Activated CD8-positive, alpha-beta memory T cell treated with anti-CD3 and anti-CD28 coated beads, Interleukin-2, amount 50 U/mL, for 24 hours (primary cell): Measurements from ENCODE around the gene CNN1.
"Not testable (repeated sequence)": the region's sequence is repeated elsewhere in the genome, so short reads cannot be mapped to it uniquely, and the experiment has no call there.

Source experiments
- DNase-seq: peaks from one replicate; pipeline ENCODE4 v3.0.0-alpha.2; 2020; ENCODE audit errors: extremely low read depth

The CNN1 gene

DNA sequence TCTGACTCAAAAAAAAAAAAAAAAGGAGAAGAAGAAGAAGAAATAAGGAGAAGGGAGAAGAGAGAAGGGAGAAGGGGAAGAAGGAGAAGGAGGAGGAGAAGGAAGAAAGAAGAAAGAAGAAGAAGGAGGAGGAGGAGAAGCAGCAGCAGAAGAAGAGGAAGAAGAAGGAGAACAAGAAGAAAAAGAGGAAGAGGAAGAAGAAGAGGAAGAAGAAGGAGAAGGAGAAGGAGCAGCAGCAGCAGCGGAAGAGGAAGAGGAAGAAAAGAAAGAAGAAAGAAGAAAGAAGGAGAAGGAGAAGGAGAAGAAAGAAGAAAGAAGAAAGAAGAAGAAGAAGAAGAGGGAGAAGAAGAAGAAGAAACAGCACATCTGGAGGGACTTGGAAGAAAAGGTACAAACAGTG lies 4.1 kb upstream of the CNN1 start:
- no peak for DNase-seq

DNA sequence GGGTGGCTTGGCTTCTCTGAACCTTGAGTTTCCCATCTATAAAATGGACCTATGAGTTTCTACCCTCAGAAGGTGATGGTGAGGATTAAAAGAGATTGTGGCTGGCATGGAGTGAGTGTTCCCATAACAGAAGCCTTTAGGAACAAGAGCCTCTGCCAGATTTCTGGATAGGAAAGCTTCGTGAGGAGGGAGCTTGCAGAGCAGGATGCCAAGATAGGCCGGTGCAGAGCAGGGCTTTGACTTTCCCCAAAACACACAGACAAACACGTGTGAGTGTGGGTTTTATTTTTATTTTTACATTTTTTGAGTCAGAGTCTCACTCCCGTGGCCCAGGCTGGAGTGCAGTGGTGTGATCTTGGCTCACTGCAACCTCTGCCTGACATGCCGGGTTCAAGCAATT lies 3.7 kb upstream of the CNN1 start:
- DNase-seq: no peak

DNA sequence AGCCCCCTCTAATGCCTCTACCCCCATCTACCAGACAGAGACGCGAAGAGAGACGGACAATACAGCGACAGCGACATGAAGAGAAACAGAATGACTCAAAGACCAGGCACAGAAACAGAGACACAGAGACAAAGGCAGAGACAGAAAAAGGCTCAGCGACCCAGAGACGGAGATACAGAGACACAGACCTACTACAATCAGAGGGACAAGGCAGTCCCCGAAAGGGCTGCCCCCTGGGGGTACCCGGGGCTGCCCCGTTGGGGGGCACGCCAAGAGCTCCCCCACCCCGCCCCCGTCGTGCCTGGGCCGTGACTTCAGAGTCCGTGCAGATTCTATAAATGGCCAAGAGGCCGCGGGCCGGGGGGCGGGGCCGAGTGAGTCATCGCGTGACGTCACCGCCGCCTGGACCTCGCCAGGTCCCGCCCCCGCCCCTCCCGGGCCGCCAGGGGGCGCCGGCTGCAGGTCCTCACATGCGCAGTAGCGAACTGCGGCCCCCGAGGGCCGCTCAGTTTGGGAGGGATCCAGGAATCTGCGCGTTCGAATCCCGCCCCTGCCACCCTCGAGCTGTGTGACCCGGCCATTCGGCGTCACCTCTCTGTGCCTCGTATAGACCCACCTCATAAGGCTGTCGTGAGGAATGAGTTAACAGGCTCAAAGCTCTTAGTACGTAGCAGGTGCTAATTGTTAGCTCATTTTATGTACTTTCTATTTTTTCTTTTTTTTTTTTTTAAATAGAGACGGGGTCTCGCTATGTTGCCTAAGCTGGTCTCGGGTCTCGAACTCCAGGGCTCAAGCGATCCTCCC lies 2.7 kb upstream of the CNN1 start:
- DNase-seq: peak; percentile 61

DNA sequence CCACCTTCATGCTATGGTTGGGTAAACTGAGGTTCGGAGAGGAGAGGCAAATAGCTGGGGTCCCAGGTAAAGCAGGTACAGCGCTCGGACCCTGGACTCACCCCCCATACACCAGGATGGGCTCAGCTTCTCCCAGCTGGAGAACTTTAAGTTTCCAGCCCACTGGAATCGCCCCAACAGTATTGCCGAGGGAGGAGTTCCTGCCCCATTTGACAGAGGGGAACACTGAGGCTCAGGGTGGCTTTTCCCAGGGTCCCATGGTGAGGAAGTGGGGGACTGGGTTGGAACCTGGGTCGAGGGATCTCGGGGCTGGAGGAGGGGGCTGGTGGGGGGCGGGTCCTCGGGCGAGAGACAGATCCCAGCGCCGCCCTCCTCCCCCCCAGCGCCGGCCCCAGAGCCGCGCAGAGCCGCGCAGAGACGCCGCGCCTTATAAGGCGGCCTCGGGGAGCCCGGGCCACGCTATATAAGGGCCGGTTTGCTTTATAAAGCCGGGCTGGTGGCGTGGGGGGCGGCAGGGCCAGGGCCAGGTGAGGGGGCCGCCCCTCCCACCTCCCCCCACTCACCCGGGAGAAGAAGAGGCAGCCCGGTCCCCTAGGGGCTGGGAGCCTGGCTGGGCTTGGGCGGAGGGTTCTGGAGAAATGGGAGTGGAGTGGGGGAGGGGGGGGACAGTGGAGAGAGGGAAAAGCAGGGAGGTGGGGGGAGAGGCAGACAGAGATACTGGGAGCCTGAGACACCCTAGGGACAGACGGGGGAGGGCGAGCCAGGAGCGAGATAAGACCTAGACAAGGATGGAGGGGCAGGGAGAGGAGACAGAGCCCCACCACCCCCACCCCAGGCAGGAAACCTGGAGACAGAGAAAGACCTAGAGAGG lies 1.1 kb downstream of the CNN1 start:
- DNase-seq: no peak

DNA sequence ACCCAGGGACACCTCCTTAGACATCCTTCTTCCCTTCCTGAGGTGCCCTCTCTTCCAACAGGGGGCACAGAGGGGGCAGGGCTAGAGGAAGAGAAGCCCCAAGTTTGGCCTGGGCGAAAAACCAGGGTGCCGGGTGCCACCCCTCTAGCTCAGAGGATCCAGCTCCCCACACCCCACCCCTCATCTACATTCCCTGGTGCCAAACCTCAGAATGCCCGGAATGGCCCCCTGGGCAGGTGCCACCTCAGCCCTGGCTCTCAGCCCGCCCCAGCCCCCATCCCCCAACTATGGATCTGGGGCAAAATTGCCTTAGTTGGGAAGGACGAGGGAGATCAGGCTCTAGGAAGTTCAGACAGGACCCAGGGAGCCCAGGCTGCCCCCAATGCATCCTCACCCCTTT lies 2.0 kb downstream of the CNN1 start:
- DNase-seq: no peak

DNA sequence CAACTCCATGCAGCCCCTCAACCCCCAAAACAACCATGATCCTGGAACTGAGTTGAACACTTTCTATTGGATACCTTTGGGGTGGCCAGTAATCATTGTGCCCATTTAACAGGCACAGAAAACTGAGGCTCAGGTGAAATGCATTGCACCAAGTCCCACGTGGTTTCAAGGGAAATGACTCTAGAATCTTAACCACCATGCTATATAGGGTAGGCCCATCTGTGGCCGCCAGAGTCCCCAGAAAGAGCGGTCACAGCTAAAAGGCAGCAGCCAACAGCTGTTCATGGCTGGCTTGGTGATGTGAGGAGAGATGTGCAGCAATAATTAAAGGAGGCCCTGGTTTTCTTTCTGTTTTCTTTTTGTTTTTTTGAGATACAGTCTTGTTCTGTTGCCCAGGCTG lies 2.6 kb downstream of the CNN1 start:
- no peak for DNase-seq

DNA sequence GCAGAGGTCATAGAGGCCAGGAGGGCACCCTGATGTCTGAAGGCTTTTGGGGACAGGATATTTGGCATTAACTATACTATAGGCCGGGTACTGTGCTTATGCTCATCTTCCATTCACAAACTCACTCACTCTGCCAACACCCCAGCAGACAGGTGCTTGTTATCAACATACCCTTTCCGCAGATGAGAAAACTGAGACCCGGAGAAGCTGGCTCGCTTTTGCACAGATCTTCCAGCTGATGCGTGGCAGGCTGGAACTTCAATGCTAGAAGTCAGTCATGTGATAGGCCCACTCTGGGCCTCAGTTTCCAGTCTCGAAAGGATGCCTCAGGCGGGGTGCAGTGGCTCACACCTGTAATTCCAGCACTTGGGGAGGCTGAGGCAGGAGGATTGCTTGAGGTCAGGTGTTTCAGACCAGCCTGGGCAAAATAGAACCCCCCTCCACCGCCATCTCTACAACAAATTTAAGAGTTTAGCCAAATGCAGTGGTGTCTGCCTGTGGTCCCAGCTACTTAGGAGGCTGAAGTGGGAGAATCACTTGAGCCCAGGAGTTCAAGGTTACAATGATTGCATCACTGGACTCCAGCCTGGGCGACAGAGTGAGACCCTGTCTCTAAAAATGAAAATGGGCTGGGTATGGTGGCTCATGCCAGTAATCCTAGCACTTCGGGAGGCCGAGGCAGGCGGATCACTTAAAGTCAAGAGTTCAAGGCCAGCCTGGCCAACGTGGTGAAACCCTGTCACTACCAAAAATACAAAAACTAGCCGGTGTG lies 9.5 kb downstream of the CNN1 start:
- no peak for DNase-seq

DNA sequence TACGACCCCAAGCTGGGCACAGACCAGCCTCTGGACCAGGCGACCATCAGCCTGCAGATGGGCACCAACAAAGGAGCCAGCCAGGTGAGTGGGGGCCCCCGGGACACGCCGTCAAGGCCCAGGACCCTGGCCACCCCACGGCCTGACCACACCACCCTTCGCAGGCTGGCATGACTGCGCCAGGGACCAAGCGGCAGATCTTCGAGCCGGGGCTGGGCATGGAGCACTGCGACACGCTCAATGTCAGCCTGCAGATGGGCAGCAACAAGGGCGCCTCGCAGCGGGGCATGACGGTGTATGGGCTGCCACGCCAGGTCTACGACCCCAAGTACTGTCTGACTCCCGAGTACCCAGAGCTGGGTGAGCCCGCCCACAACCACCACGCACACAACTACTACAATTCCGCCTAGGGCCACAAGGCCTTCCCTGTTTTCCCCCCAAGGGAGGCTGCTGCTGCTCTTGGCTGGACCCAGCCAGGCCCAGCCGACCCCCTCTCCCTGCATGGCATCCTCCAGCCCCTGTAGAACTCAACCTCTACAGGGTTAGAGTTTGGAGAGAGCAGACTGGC lies 10.8 kb downstream of the CNN1 start:
- DNase-seq: no peak

DNA sequence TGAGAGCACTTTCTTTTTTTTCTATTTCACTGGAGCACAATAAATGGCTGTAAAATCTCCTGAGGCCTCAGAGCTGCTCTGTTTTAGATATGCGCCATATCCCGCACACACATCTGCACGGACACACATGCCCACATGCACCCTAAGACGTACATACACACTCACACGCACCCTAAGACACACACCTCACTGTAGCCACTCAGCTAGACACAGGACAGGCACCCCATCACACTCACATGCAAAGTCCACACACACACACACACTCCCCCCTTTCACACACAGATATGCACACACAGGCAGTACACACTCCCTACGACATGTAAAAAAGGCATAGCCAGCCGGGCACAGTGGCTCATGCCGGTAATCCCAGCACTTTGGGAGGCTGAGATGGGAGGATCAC lies 11.6 kb downstream of the CNN1 start:
- DNase-seq: no peak

DNA sequence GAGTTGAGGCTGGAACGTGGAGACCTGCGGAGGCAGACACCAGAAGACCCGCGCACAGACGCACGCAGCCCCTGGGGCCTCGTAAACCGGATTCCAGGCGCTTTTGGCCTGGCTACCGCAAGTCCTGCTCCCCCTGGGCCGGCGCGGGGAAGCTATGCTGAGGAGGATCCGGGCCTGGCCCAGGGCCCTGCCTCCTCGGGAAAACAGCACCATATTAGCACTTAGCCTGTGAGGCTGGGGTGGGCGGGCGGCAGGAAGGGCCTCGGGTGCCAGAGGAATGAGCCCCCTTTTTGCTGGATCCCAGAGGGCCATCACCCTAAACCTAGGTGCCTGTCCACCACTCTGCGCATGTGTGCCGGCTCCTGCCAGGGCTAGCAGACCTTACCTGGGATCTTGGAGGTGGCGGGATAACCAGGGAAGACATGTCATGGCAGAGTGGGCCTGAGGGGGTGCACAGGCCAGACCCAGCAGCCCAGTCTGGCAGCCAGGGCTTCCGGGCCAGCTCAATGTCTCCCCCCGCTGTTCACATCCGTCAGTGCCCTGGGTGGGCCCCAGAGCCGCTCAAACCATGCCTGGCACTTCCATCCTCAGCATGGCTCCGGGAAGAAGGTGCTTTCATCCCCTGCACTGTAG lies 13.1 kb downstream of the CNN1 start:
- no peak for DNase-seq

DNA sequence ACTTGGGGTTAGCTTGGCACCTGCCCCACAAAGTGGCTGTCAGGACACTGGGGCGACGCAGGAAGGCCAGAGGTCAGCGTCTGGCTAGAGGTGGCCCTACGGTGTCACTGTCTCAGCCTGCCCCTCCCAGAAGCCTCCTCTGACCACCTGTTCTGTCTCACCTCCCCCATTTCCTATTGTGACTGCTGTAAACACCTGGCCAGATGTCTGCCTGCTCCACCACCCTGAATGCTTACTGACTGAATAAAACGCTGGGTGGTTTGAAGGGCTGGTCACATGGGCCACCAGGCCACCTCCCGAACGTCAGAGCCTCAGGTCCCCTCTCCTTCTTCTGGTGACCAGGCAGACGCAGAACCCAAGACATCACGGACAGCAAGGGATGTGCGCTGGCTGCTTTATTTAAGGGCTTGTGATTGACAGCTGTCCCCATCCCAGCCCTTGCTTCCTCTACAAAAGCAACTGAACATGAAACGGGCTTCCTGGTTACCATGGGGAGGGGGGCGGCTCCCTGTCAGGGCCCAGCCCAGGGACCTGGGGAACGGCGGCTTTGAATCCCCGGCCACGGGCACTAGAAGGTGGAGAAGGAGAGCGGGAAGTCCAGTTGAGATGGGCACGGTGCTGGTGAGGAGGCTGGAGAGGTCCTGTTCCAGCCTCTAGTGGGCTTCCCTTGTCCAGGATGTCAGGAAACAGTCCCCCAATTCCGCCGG lies 14.2 kb downstream of the CNN1 start:
- no peak for DNase-seq

DNA sequence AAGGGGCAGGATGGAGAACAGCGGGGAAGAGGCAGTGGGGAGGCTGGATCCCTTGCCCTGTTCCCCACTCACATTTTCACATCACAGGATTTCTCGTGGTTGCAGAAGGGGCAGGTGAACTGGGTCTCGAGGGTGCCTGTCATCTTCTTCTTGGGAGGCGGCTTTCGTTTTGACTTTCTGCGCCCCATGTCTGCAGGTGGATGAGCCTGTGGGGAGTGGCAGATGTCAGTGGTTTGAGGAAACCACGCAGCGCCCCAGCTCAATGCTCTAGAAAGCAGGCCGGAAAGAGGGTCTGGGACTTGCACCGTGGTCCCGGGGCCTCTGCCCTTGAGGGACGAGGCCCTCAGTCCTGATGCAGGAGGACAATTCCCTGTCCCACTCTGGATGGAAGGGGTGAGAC lies 15.5 kb downstream of the CNN1 start:
- no peak for DNase-seq

DNA sequence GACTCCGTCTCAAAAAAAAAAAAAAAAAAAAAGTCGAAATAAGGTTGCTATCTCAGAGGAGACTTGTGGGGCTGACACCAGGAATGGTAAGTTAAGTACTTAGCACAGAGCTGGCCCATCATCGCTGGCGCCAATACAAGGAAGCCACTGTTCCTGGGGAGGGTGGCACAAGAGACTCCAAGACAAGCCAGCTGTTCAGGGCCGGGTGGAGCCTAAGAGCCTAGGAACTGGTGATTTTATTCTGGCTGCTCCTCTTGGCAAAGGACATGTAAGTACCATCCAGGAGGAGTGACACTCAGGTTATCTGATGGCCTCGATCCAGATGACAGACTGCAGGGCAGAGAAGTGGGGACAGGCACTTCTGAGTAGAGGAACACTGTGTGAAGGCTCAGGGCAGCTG lies 16.6 kb downstream of the CNN1 start:
- DNase-seq: no peak

DNA sequence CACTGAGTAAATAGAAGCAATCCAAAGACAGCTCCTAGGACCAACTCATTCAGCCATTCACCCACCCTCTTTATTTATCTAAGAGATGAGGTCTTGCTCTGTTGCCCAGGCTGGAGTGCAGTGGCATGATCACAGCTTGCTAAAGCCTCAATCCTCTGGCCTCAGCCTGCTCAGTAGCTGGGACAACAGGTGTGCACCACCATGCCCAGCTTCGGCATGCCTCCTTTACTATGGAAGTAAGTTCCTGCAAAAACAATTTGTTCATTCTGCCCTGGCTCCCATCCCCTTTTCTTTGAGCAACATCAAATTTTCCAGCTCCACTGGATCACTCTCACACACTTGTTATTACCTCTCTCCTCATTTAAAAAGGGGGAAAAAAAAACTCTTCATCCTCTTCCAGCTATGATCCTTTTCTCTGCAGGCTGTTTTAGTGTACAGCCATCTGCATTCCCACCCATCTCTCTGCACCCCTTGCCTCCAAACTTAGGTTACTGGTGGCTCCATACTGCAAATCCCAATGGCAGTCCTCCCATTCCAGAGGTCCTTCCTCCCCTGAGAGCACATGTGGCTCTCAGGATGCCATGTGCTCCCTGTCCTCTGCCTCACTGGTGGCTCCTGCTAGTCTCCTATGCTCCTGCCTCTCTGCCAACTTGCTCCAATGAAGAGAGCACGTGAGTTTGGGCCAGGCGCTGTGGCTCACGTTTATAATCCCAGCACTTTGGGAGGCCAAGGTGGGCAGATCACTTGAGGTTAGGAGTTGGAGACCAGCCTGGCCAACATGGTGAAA lies 18.2 kb downstream of the CNN1 start:
- no peak for DNase-seq

DNA sequence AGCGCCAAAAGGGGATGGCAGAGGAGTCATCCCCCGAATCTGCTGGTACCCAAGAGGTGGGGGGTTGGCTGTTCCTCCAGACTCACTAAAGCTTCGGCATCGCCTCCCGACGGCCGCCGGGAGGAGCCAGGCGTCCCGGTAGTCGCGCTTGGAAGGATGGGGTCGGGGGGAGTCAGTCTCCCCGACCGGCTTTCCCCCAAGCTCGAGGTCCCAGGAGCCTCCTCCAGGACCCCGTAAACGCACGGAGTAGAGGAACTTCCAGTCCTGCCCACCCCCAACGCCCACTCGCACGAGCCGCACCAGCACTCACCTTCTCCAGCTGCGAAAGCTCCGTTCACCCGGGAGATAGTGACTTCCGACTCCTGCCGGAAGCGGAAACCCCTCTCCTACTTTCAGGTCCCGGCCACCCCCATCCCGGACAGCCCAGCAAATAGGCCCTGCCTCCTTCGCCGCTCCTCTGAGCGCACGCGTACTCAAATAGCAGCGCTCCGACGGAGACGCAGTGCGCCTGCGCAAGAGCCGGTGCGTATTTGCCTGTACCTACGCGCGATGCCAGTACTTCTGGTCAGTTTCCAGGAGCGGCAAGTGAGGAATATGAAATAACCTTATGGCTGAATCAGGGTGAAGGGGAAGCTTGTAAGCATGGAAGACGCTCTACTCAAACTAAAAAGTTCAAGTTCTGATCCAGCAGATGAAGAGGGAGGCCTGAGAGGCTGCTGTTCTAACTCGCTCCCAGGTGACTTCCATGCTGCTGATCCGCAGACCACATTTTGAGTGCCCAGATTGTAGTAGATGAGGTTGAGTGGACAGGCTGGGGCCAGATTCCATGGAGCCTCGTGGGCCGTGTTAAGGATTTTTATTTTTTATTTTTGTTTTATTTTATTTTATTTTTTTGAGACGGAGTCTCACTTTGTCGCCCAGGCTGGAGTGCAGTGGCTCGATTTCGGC lies 20.5 kb downstream of the CNN1 start, which contains the start of gene ELOF1:
Gene ELOF1, minus strand, starts transcription at position 350 of the 948 bp plus-strand sequence. CDS start 4,883 bp downstream, outside the sequence.
- DNase-seq: peak; percentile 95

DNA sequence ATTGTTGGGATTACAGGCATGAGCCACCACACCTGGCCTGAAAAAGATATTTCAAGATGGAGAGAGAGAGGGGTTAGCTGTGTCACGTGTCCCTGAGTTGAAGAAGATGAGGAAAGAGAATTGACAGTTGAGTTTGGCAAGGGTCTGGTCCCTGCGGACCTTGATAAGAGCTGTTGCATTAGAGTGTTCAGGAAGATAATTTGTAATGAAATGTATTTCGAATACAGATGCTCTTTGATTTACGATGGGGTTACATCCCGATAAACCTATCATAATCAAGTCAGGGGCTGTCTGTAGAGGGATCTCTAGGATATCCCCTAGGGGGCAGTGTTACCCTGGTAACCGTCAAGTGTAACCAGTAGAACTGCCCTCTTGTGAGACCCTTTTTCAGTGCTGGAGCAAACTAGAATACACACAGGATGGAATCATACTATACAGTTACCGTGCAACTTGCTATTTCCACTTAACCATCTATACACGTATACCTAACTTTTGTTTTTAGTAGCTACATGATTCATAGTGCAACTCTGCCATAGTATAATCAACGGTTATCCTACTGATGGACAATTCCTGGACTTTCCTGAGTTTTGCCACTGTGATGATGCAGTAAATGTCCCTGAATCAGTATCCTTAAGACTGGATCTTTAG lies 21.9 kb downstream of the CNN1 start:
- no peak for DNase-seq

DNA sequence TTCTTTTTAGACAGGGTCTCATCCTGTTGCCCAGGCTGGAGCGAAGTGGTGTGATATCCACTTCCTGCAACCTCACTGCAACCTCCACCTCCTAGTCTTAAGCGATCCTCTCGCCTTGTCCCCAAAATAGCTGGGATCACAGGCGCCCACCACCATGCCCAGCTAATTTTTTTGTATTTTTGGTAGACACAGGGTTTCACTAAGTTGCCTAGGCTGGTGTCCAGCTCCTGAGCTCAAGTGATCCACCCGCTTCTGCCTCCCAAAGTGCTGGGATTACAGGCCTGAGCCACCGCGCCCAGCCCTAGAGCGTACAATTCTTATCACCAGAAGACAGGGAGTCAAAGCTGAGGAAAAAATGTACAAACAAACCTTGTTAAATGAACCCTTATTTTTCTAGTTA lies 24.9 kb downstream of the CNN1 start:
- DNase-seq: no peak

DNA sequence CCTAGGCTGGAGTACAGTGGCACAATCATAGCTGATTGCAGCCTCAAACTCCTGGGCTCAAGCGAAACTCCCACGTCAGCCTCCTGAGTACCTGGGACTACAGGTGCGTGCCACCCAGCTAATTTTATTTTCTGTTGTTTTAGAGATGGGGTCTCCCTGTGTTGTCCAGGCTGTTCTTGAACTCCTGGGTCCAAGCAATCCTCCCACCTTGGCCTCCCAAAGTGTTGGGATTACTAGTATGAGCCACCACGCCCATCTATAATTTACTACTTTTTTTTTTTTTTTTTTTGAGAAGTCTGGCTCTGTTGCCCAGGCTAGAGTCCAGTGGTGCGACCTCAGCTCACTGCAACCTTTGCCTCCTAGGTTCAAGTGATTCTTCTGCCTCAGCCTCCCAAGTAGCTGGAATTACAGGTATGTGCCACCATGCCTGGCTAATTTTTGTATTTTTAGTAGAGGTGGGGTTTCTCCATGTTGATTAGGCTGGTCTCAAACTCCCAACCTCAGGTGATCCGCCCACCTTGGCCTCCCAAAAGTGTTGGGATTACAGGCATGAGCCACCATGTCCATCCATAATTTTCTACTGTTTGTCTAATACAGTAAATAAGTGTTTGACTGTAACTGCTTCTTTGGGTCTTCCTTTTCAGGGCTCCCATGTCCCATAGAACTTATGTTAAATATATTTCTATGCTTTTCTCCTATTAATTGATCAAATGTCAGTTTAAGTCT lies 25.6 kb downstream of the CNN1 start:
- not testable (repeated sequence) for DNase-seq
